AG04450 (cell line): ENCODE measurements around the gene ARHGAP6. TPM values are rescaled to one million over a fixed set of nuclear protein-coding genes. Genes with fewer than 3 reads are reported as not detected.

Experiments used
- CTCF ChIA-PET: fragments of 300-600, 350-600 bp; formaldehyde crosslinking; extraction: SDS; loops from one replicate; lab custom pipeline; 2022; ENCODE audit warnings: antibody characterized with exemption, inconsistent platforms; lab: Charles Lee
- POLR2A ChIA-PET: fragments of 350-600 bp; formaldehyde crosslinking; extraction: SDS; loops from one replicate; lab custom pipeline; 2021; ENCODE audit warnings: antibody characterized with exemption, inconsistent platforms; lab: Yijun Ruan, JAX
- DNase-seq: peaks from one replicate; pipeline ENCODE4 v3.0.0-alpha.2; 2011; ENCODE audit warnings: low read depth, low spot score
- H3K27ac ChIP-seq: one replicate; pipeline ENCODE4 v1.5.1; 2012; ENCODE audit warnings: low read depth, low read length, control low read depth
- H3K27me3 ChIP-seq: one replicate; pipeline ENCODE4 v1.6.0; 2012; ENCODE audit warnings: low read length; ENCODE audit not compliant: control insufficient read depth, insufficient read depth
- H3K4me3 ChIP-seq: 2 replicates; pipeline ENCODE4 v1.5.1; 2011; ENCODE audit warnings: mild to moderate bottlenecking, low read depth, low read length, control low read depth
- H3K9me3 ChIP-seq: 2 replicates; pipeline ENCODE4 v1.5.1; 2012; ENCODE audit warnings: low read length; ENCODE audit not compliant: control insufficient read depth, insufficient read depth
- polyA plus RNA-seq: library from polyadenylated mRNA; depleted of rRNA; stranded (reverse); fragments of >200 nt; gene quantifications from 2 replicates; pipeline ENCODE4 v1.2.3, GENCODE V29; 2011
- TF ChIP-seq, protein P1 (sequence below): IDR thresholded peaks from 2 replicates; pipeline ENCODE4 v1.5.1; 2011; ENCODE audit warnings: low read depth, low read length, control low read depth, inconsistent platforms

ARHGAP6 gene
- polyA plus RNA-seq, 1 experiment: 4.0 TPM

DNA sequence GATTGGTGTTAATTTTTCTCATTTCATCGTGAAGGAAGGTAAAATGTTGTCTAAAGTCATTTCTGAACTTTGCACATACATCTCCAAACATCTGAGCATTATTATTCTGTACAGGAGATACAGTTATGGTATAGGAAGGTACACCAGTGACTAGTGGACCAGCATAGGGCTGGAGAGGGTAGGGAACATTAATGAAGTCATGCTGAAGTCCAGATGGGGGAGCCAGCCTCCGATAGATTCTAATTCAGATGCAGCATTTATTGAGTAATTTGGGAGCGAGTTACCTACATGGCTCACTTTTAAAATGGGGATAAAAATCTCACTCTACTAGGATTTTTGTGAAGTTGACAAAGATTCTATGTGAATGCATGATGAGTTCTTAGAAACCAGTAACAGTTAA is 337.6 kb downstream of the ARHGAP6 start:
- POLR2A ChIA-PET: no interaction called here
- DNase-seq: no peak
- Histone ChIP-seq H3K27me3 (no peaks in the 10 kb centered on the region), H3K27ac (no peak overlapping the region), H3K9me3 (no peaks in the 10 kb centered on the region; the same call in 1 of the 2 replicates), H3K4me3 (no peak overlapping the region)
- TF ChIP-seq, protein P1, sequence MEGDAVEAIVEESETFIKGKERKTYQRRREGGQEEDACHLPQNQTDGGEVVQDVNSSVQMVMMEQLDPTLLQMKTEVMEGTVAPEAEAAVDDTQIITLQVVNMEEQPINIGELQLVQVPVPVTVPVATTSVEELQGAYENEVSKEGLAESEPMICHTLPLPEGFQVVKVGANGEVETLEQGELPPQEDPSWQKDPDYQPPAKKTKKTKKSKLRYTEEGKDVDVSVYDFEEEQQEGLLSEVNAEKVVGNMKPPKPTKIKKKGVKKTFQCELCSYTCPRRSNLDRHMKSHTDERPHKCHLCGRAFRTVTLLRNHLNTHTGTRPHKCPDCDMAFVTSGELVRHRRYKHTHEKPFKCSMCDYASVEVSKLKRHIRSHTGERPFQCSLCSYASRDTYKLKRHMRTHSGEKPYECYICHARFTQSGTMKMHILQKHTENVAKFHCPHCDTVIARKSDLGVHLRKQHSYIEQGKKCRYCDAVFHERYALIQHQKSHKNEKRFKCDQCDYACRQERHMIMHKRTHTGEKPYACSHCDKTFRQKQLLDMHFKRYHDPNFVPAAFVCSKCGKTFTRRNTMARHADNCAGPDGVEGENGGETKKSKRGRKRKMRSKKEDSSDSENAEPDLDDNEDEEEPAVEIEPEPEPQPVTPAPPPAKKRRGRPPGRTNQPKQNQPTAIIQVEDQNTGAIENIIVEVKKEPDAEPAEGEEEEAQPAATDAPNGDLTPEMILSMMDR: no peak
- CTCF ChIA-PET: no interaction called here

DNA sequence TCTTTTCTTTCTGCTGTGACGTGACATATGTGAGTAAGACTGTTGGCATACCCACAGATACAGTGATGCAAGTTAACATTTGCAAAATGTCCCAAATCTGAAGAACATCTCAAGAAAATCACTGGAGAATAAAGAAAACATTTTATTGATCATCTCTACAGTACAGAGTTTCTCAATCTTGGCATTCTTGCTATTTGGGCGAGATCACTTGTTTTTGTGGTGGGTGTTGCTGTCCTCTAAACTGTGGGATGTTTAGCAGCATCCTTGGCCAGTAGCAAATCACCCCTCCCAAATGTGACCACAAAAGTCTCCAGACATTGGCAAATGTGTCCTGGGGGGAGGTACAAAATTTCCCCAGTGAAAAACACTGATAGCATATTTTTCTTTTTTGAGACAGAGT is 343.7 kb downstream of the ARHGAP6 start:
- Histone ChIP-seq H3K9me3 (no peaks in the 10 kb centered on the region; the same call in 1 of the 2 replicates), H3K27me3 (no peaks in the 10 kb centered on the region), H3K27ac (no peak overlapping the region), H3K4me3 (no peak overlapping the region)
- POLR2A ChIA-PET: no interaction called here
- TF ChIP-seq, protein P1: no peak
- CTCF ChIA-PET: no interaction called here
- DNase-seq: no peak

DNA sequence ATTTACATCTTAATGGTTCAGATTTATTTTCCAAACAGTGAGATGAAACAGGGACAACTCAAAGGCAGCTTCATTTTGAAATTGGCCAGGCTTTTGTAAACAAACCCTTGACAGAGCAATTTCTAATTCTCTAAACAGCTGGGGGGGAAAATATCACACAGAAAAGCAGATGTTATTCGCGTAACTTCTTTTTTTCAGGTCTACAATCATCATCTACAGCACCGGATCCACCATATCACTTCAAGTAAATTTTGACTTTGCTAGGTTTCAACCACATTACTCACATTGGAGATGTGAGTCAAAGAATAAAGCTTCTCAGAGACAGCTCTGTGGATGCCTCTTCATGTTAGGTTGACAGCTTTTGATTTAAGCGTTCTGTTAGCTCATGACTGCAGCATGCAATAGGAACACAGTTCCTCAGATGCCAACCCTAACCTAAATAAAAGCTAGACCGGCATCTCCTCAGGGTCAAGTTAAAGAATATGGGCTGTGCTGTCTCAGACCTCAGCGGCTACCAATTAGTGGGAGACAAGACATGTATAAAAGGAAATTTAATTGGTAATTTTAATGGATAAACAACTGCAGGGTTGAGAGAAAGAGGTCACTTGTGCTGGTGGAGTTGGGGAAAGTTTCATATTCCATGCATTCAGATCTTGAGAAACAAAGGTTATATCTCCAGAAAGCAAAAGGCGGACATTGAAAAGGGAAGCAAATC is 345.8 kb downstream of the ARHGAP6 start:
- ChIA-PET POLR2A (no interaction called here), CTCF (interaction anchor here (1.2 kb wide), 1 partner anchor 62 kb away, joined by 4 read pairs; no protein-coding TSS in a partner anchor)
- Histone ChIP-seq H3K27me3 (no peaks in the 10 kb centered on the region), H3K4me3 (no peak overlapping the region), H3K27ac (no peak overlapping the region), H3K9me3 (no peaks in the 10 kb centered on the region; the same call in 1 of the 2 replicates)
- TF ChIP-seq, protein P1: no peak
- DNase-seq: no peak

GRCh38 chrX:11311706-11312105 is 354.0 kb downstream of the ARHGAP6 start:
- H3K27me3 ChIP-seq: no peaks in the 10 kb centered on the region
- no peak for DNase-seq
- H3K27ac ChIP-seq: no peak overlapping the region
- CTCF ChIA-PET: no interaction called here
- TF ChIP-seq, protein P1: no peak
- POLR2A ChIA-PET: no interaction called here
- H3K9me3 ChIP-seq: no peaks in the 10 kb centered on the region
- no peak overlapping the region for H3K4me3 ChIP-seq

GRCh38 chrX:11309220-11309619 is 356.5 kb downstream of the ARHGAP6 start:
- DNase-seq: no peak
- Histone ChIP-seq H3K27me3 (no peaks in the 10 kb centered on the region), H3K9me3 (no peaks in the 10 kb centered on the region), H3K4me3 (no peak overlapping the region), H3K27ac (peak overlapping the region; percentile 11)
- POLR2A ChIA-PET: no interaction called here
- TF ChIP-seq, protein P1: no peak
- CTCF ChIA-PET: no interaction called here
